CD1c-positive myeloid dendritic cell (primary cell): ENCODE measurements around the gene GIPC2.
"Not testable (repeated sequence)": the region's sequence is repeated elsewhere in the genome, so short reads cannot be mapped to it uniquely, and the experiment has no call there.

Experiments used
- DNase-seq: peaks from one replicate; pipeline ENCODE4 v3.0.0-alpha.2; 2016; ENCODE audit errors: extremely low spot score

Gene GIPC2

GRCh38 chr1:78045926-78046778 lies at the start of gene GIPC2:
TSS of gene GIPC2 (plus strand) at chr1:78045966. CDS start at chr1:78046095, 129 bp downstream.
- DNase-seq, result no peak

GRCh38 chr1:77996734-77997133 lies 49.0 kb upstream of the GIPC2 start:
- DNase-seq, result no peak

- DNase-seq, result not testable (repeated sequence)
These were observed 45.2 kb upstream of the GIPC2 start for GRCh38 chr1:78000536-78000935.

GRCh38 chr1:78003070-78003746 lies 42.6 kb upstream of the GIPC2 start:
- peak; percentile 61 for DNase-seq

GRCh38 chr1:78003882-78004718 lies 41.7 kb upstream of the GIPC2 start:
- DNase-seq, result peak; percentile 90

GRCh38 chr1:78004719-78005447 lies 40.9 kb upstream of the GIPC2 start, which contains the start of gene DNAJB4:
TSS of gene DNAJB4 (plus strand) at chr1:78004939. CDS start at chr1:78005111, 172 bp downstream.
- DNase-seq, result peak; percentile 95

- DNase-seq, result no peak
These were observed 40.4 kb upstream of the GIPC2 start for GRCh38 chr1:78005448-78005722.

GRCh38 chr1:78005755-78006154 lies 40.0 kb upstream of the GIPC2 start:
- peak; percentile 49 for DNase-seq

GRCh38 chr1:78006521-78006920 lies 39.2 kb upstream of the GIPC2 start:
- DNase-seq, result no peak

GRCh38 chr1:78007677-78008341 lies 38.0 kb upstream of the GIPC2 start:
- no peak for DNase-seq

GRCh38 chr1:78009276-78009675 lies 36.5 kb upstream of the GIPC2 start:
- no peak for DNase-seq

- DNase-seq, result no peak
These were observed 35.9 kb upstream of the GIPC2 start for GRCh38 chr1:78009836-78010235.

GRCh38 chr1:78011050-78011449 lies 34.7 kb upstream of the GIPC2 start:
- no peak for DNase-seq

GRCh38 chr1:78015148-78015547 lies 30.6 kb upstream of the GIPC2 start:
- no peak for DNase-seq

GRCh38 chr1:78019024-78019423 lies 26.7 kb upstream of the GIPC2 start:
- DNase-seq, result no peak

- not testable (repeated sequence) for DNase-seq
These were observed 24.6 kb upstream of the GIPC2 start for GRCh38 chr1:78021134-78021533.

GRCh38 chr1:78029793-78030192 lies 16.0 kb upstream of the GIPC2 start:
- DNase-seq, result no peak

- DNase-seq, result no peak
These were observed 12.6 kb upstream of the GIPC2 start for GRCh38 chr1:78032996-78033796.

- DNase-seq, result no peak
These were observed 12.0 kb upstream of the GIPC2 start for GRCh38 chr1:78033797-78034172.

GRCh38 chr1:78035121-78035520 lies 10.6 kb upstream of the GIPC2 start:
- DNase-seq, result no peak
